Measurements from ENCODE around the gene MTMR3.

Gene MTMR3

GRCh38 chr22:30030329-30030728 is 147.4 kb downstream of the MTMR3 start:
- no peak for DNase-seq

- no peak for DNase-seq
Measured at GRCh38 chr22:30031328-30031727, 148.4 kb downstream of the MTMR3 start.

- DNase-seq: peak; percentile 55 to 70 (median 57)
Measured at GRCh38 chr22:30031764-30032455, 148.9 kb downstream of the MTMR3 start.

GRCh38 chr22:30033137-30033536 is 150.2 kb downstream of the MTMR3 start:
- DNase-seq: peak; percentile 76 to 81 (median 76)

- peak; percentile 37 to 60 (median 40) for DNase-seq
Measured at GRCh38 chr22:30033901-30034300, 150.9 kb downstream of the MTMR3 start.

GRCh38 chr22:30036656-30037055 is 153.7 kb downstream of the MTMR3 start:
- DNase-seq: peak in 1 of 3 donors; percentile 17

GRCh38 chr22:30038219-30038618 is 155.2 kb downstream of the MTMR3 start:
- DNase-seq: peak in 1 of 3 donors; percentile 20

- no peak for DNase-seq
Measured at GRCh38 chr22:30040499-30041260, 157.7 kb downstream of the MTMR3 start.

- DNase-seq: no peak
Measured at GRCh38 chr22:30041475-30041874, 158.5 kb downstream of the MTMR3 start.

GRCh38 chr22:30041881-30042280 is 158.9 kb downstream of the MTMR3 start:
- no peak for DNase-seq

GRCh38 chr22:30043161-30043560 is 160.2 kb downstream of the MTMR3 start:
- no peak for DNase-seq

GRCh38 chr22:30044369-30044768 is 161.4 kb downstream of the MTMR3 start:
- peak; percentile 37 to 60 (median 47) for DNase-seq

- no peak for DNase-seq
Measured at GRCh38 chr22:30044881-30045493, 162.0 kb downstream of the MTMR3 start.

- DNase-seq: no peak
Measured at GRCh38 chr22:30045494-30045887, 162.5 kb downstream of the MTMR3 start.

GRCh38 chr22:30045901-30046715 is 163.1 kb downstream of the MTMR3 start:
- no peak for DNase-seq

GRCh38 chr22:30046716-30047363 is 163.9 kb downstream of the MTMR3 start:
- DNase-seq: no peak

GRCh38 chr22:30047364-30047738 is 164.4 kb downstream of the MTMR3 start:
- DNase-seq: peak; percentile 33 to 56 (median 54)

- DNase-seq: no peak
Measured at GRCh38 chr22:30048681-30049080, 165.7 kb downstream of the MTMR3 start.

GRCh38 chr22:30054067-30054763 is 171.2 kb downstream of the MTMR3 start:
- DNase-seq: no peak

- no peak for DNase-seq
Measured at GRCh38 chr22:30054764-30055069, 171.7 kb downstream of the MTMR3 start.

- DNase-seq: no peak
Measured at GRCh38 chr22:30056015-30056414, 173.0 kb downstream of the MTMR3 start.

GRCh38 chr22:30057375-30057774 is 174.4 kb downstream of the MTMR3 start:
- DNase-seq: no peak

Data from suppressor macrophage treated with lipopolysaccharide for 1 hour (primary cell).